Panc1 (cell line): ENCODE measurements around the gene ATXN2.

Experiments
- CTCF ChIP-seq: fragments of 450-650 bp; IDR thresholded peaks from 2 replicates; pipeline ENCODE4 v1.5.1; 2017; ENCODE audit warnings: mild to moderate bottlenecking
- POLR2AphosphoS5 ChIP-seq: IDR thresholded peaks from 2 replicates; pipeline ENCODE4 v1.6.1; 2012; ENCODE audit warnings: mild to moderate bottlenecking, low read depth, low read length, moderate library complexity
- REST ChIP-seq, 2 experiments: IDR thresholded peaks; 2 replicates each; pipeline ENCODE4 v1.6.1; 2011 to 2012; ENCODE audit warnings: low read depth in 2 of 2, control low read depth in 1 of 2, low read length in 1 of 2, mild to moderate bottlenecking in 1 of 2, moderate library complexity in 1 of 2; ENCODE audit not compliant: insufficient read depth in 1 of 2
- SIN3A ChIP-seq: IDR thresholded peaks from 2 replicates; pipeline ENCODE4 v1.6.1; 2012; ENCODE audit warnings: low read depth, mild to moderate bottlenecking, low read length, moderate library complexity, borderline replicate concordance; ENCODE audit not compliant: insufficient read depth
- TCF7L2 ChIP-seq: IDR thresholded peaks from 2 replicates; pipeline ENCODE4 v1.6.1; 2011; ENCODE audit warnings: mild to moderate bottlenecking, low read depth, low read length, inconsistent platforms

GRCh38 chr12:111506260-111506659 is 92.9 kb downstream of the ATXN2 start:
- TF ChIP-seq CTCF (no peak), REST (IDR thresholded peaks at IDR 0.05; ENCODE audit: insufficient read depth in 1 of 2, low read depth in 2 of 2, low read length in 1 of 2) (no peak), POLR2AphosphoS5 (no peak), TCF7L2 (no peak), SIN3A (no peak)
